ENCODE measurements around the gene TRIP11. TPM values are rescaled to one million over a fixed set of nuclear protein-coding genes. Genes with fewer than 3 reads are reported as not detected.

TRIP11 gene
- total and polyA plus RNA-seq, 4 donors, result 14.2 to 58.0 (median 29.6) TPM

DNA sequence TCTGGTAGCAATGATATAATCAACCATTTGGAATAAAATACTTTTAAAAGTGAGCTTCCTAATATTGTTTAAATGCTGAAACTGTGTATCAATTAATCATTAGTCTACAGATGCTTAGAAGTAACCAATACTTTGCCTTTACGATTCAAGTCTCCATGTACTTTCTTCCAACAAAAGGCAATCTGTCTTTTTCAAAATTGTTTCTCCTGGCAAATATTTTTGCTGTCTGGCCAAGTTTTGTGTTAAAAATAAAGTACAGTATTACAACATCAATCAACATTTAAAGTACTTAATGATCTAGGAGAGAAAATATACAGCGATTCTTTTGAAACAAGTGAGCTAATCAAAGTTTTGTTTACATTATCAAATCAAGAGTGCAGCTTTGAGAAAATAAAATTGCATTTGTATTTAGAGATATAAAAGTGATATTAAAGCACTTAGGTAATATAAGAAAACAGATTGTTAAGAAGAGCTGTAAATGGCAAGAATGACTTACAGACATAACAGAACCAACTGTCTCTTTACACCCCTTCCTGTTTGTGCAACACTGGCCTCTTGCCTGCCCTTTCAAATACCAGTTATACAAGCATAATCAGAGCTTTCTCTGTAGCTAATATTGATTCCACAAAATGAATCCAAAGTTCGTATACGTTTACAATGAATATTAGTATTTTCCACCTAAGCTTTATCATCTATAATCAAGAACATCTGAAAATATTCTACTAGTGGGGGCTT is 54.2 kb downstream of the TRIP11 start:
- Histone ChIP-seq H3K27me3 (ENCODE audit: control insufficient read depth, insufficient read depth, low read length) (no peaks in the 10 kb centered on the region), H3K27ac (ENCODE audit: low read depth, low read length) (no peak overlapping the region), H3K4me3 (ENCODE audit: low read depth, low read length) (no peak overlapping the region), H3K4me1 (ENCODE audit: control insufficient read depth, insufficient read depth, low read length) (no peaks in the 10 kb centered on the region), H3K36me3 (ENCODE audit: control insufficient read depth, insufficient read depth, low read length) (no peaks in the 10 kb centered on the region), H3K9me3 (ENCODE audit: control insufficient read depth, insufficient read depth, low read length) (no peaks in the 10 kb centered on the region)
- WGBS (ENCODE audit: insufficient coverage), result no CpG with 5 or more reads among the region's 4 CpGs
- no peak for DNase-seq (ENCODE audit: low read depth in 4 of 6, low spot score in 6 of 6)

DNA sequence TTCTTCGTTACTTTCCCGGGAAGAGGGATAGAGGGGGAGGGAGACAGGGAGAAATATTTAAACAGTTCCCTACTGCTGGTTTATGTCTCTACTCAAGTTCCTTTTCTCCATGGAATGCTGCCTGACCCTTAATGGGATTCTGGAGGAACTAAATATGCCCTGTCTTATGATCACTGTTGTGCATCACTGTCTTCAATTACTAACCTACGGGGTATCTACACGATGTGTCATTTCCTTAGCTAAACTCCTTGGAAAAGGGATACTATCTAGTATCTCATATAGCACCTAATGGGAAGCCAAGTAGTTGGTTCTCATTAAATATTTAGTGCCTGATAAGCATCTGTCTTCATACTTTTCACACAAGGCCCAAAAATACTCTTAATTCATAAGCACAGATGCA is 54.9 kb downstream of the TRIP11 start:
- H3K9me3 ChIP-seq (ENCODE audit: control insufficient read depth, insufficient read depth, low read length), result no peaks in the 10 kb centered on the region
- DNase-seq (ENCODE audit: low read depth in 4 of 6, low spot score in 6 of 6), result no peak
- no peaks in the 10 kb centered on the region for H3K36me3 ChIP-seq (ENCODE audit: control insufficient read depth, insufficient read depth, low read length)
- no CpG with 5 or more reads among the region's 4 CpGs for WGBS (ENCODE audit: insufficient coverage)
- no peak overlapping the region for H3K4me3 ChIP-seq (ENCODE audit: low read depth, low read length)
- no peak overlapping the region for H3K27ac ChIP-seq (ENCODE audit: low read depth, low read length)
- no peaks in the 10 kb centered on the region for H3K27me3 ChIP-seq (ENCODE audit: control insufficient read depth, insufficient read depth, low read length)
- no peaks in the 10 kb centered on the region for H3K4me1 ChIP-seq (ENCODE audit: control insufficient read depth, insufficient read depth, low read length)

DNA sequence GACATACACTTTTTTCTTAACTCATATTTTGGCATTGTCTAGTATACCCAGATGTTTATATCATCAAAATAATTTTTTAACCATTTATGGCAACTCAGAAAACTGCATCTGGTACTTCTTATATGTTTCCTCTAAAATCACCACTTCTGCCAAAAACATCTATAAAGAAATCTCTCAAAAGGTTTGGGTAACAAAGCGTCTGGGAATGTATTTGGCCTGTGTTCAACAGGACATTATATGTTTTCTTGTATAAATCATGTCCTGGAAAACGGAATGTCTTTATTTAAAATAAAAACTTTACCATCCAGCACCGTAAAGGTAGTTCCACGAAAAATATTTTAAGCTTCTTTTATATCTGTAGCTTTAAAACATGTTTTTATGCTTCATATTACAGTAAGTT is 56.3 kb downstream of the TRIP11 start:
- no peak overlapping the region for H3K4me3 ChIP-seq (ENCODE audit: low read depth, low read length)
- no peaks in the 10 kb centered on the region for H3K4me1 ChIP-seq (ENCODE audit: control insufficient read depth, insufficient read depth, low read length)
- no peaks in the 10 kb centered on the region for H3K27me3 ChIP-seq (ENCODE audit: control insufficient read depth, insufficient read depth, low read length)
- no peak for DNase-seq (ENCODE audit: low read depth in 4 of 6, low spot score in 6 of 6)
- no CpG with 5 or more reads among the region's 4 CpGs for WGBS (ENCODE audit: insufficient coverage)
- no peak overlapping the region for H3K27ac ChIP-seq (ENCODE audit: low read depth, low read length)
- H3K9me3 ChIP-seq (ENCODE audit: control insufficient read depth, insufficient read depth, low read length), result no peaks in the 10 kb centered on the region
- peaks cover 4% of the 10 kb centered on the region for H3K36me3 ChIP-seq (ENCODE audit: control insufficient read depth, insufficient read depth, low read length)

GRCh38 chr14:91980157-91980556 is 59.7 kb downstream of the TRIP11 start:
- H3K9me3 ChIP-seq (ENCODE audit: control insufficient read depth, insufficient read depth, low read length), result no peaks in the 10 kb centered on the region
- H3K27me3 ChIP-seq (ENCODE audit: control insufficient read depth, insufficient read depth, low read length), result no peaks in the 10 kb centered on the region
- no peak overlapping the region for H3K4me3 ChIP-seq (ENCODE audit: low read depth, low read length)
- no peaks in the 10 kb centered on the region for H3K4me1 ChIP-seq (ENCODE audit: control insufficient read depth, insufficient read depth, low read length)
- DNase-seq (ENCODE audit: low read depth in 4 of 6, low spot score in 6 of 6), result no peak
- H3K27ac ChIP-seq (ENCODE audit: low read depth, low read length), result no peak overlapping the region
- H3K36me3 ChIP-seq (ENCODE audit: control insufficient read depth, insufficient read depth, low read length), result peaks cover 12% of the 10 kb centered on the region

DNA sequence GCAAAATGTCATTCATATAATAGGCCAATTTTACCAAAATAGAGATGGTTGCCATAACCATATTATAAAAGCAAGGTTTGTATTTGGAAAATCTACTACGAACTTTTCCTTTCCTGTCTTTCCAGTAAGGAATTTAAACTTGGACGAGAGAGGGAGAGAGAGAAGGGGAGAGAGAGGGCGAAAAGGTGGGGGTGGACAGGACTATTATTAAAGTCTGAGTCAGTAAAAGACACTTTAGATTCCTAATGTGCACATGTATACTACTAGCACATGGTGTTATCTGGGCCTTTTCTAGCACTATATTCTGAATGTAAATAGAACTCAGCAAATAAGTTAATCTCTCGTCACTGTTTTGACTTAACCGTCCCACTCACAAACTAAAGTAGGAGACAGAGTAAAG is 62.0 kb downstream of the TRIP11 start:
- H3K27ac ChIP-seq (ENCODE audit: low read depth, low read length), result no peak overlapping the region
- DNase-seq (ENCODE audit: low read depth in 4 of 6, low spot score in 6 of 6), result no peak

DNA sequence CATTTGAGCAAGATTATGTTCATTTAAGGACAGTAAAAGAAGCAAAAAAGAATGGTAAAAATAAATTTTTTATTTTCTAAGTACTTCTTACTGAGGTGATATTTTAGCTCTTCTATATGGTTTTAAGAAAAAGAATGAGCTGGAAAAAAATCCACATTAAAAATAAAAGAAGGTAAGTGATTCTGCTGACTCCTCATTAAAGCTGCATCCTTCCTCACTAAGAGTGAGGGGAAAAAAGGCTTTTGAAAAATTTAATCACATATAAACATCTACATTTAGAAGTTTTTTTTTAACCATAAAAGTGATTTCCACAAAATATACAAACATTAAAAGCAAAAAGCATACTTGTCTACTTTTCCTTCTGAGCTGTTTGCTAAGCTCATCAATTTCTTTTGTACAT is 64.1 kb downstream of the TRIP11 start:
- no peak overlapping the region for H3K4me3 ChIP-seq (ENCODE audit: low read depth, low read length)
- no peaks in the 10 kb centered on the region for H3K4me1 ChIP-seq (ENCODE audit: control insufficient read depth, insufficient read depth, low read length)
- no peaks in the 10 kb centered on the region for H3K9me3 ChIP-seq (ENCODE audit: control insufficient read depth, insufficient read depth, low read length)
- H3K36me3 ChIP-seq (ENCODE audit: control insufficient read depth, insufficient read depth, low read length), result peaks cover 22% of the 10 kb centered on the region
- H3K27ac ChIP-seq (ENCODE audit: low read depth, low read length), result no peak overlapping the region
- no peaks in the 10 kb centered on the region for H3K27me3 ChIP-seq (ENCODE audit: control insufficient read depth, insufficient read depth, low read length)
- no peak for DNase-seq (ENCODE audit: low read depth in 4 of 6, low spot score in 6 of 6)

More for the DNA sequence above, 62.0 kb downstream of the TRIP11 start:
- WGBS (ENCODE audit: insufficient coverage), result no CpG with 5 or more reads among the region's 5 CpGs
- Histone ChIP-seq H3K9me3 (ENCODE audit: control insufficient read depth, insufficient read depth, low read length) (no peaks in the 10 kb centered on the region), H3K4me3 (ENCODE audit: low read depth, low read length) (no peak overlapping the region), H3K4me1 (ENCODE audit: control insufficient read depth, insufficient read depth, low read length) (no peaks in the 10 kb centered on the region), H3K36me3 (ENCODE audit: control insufficient read depth, insufficient read depth, low read length) (peaks cover 19% of the 10 kb centered on the region), H3K27me3 (ENCODE audit: control insufficient read depth, insufficient read depth, low read length) (no peaks in the 10 kb centered on the region)

- peaks cover 14% of the 10 kb centered on the region for H3K36me3 ChIP-seq (ENCODE audit: control insufficient read depth, insufficient read depth, low read length)
- H3K4me1 ChIP-seq (ENCODE audit: control insufficient read depth, insufficient read depth, low read length), result no peaks in the 10 kb centered on the region
- no peaks in the 10 kb centered on the region for H3K27me3 ChIP-seq (ENCODE audit: control insufficient read depth, insufficient read depth, low read length)
- H3K9me3 ChIP-seq (ENCODE audit: control insufficient read depth, insufficient read depth, low read length), result no peaks in the 10 kb centered on the region
- no peak for DNase-seq (ENCODE audit: low read depth in 4 of 6, low spot score in 6 of 6)
- no peak overlapping the region for H3K27ac ChIP-seq (ENCODE audit: low read depth, low read length)
- H3K4me3 ChIP-seq (ENCODE audit: low read depth, low read length), result no peak overlapping the region
- 100% methylated on average over 2 of the region's 2 CpGs for WGBS (ENCODE audit: insufficient coverage)
Measured at GRCh38 chr14:91971188-91971778, 68.6 kb downstream of the TRIP11 start.

DNA sequence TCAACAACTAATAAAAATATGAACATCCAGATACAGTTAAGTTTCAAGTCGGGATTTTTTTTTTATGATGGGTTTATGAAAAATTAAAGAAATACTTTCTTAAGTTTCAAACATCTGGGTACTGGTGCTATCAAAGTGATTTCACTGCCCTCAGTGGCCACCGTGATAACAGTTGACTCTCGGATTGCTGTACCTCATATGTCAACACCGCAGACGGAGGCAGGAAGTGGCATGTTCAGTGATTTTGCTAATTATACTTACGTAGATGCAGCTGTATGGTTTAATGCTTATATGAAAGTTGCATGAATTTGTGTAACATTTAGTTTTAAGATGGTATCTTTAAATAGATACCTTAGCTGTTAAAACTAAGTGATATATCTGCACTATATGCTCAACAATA is 71.6 kb downstream of the TRIP11 start:
- DNase-seq (ENCODE audit: low read depth in 4 of 6, low spot score in 6 of 6), result no peak
- Histone ChIP-seq H3K27ac (ENCODE audit: low read depth, low read length) (no peak overlapping the region), H3K9me3 (ENCODE audit: control insufficient read depth, insufficient read depth, low read length) (no peaks in the 10 kb centered on the region), H3K36me3 (ENCODE audit: control insufficient read depth, insufficient read depth, low read length) (peaks cover 7% of the 10 kb centered on the region), H3K4me1 (ENCODE audit: control insufficient read depth, insufficient read depth, low read length) (no peaks in the 10 kb centered on the region), H3K4me3 (ENCODE audit: low read depth, low read length) (no peak overlapping the region), H3K27me3 (ENCODE audit: control insufficient read depth, insufficient read depth, low read length) (no peaks in the 10 kb centered on the region)
- no CpG with 5 or more reads among the region's 6 CpGs for WGBS (ENCODE audit: insufficient coverage)

- DNase-seq (ENCODE audit: low read depth in 4 of 6, low spot score in 6 of 6), result no peak
- 78% methylated on average over 4 of the region's 4 CpGs for WGBS (ENCODE audit: insufficient coverage)
- no peaks in the 10 kb centered on the region for H3K36me3 ChIP-seq (ENCODE audit: control insufficient read depth, insufficient read depth, low read length)
- no peaks in the 10 kb centered on the region for H3K9me3 ChIP-seq (ENCODE audit: control insufficient read depth, insufficient read depth, low read length)
- H3K27me3 ChIP-seq (ENCODE audit: control insufficient read depth, insufficient read depth, low read length), result no peaks in the 10 kb centered on the region
- H3K27ac ChIP-seq (ENCODE audit: low read depth, low read length), result no peak overlapping the region
- H3K4me1 ChIP-seq (ENCODE audit: control insufficient read depth, insufficient read depth, low read length), result no peaks in the 10 kb centered on the region
- H3K4me3 ChIP-seq (ENCODE audit: low read depth, low read length), result no peak overlapping the region
Measured at GRCh38 chr14:91964724-91965123, 75.1 kb downstream of the TRIP11 start.

GRCh38 chr14:91964011-91964410 is 75.8 kb downstream of the TRIP11 start:
- Histone ChIP-seq H3K4me1 (ENCODE audit: control insufficient read depth, insufficient read depth, low read length) (no peaks in the 10 kb centered on the region), H3K27me3 (ENCODE audit: control insufficient read depth, insufficient read depth, low read length) (no peaks in the 10 kb centered on the region), H3K9me3 (ENCODE audit: control insufficient read depth, insufficient read depth, low read length) (no peaks in the 10 kb centered on the region), H3K36me3 (ENCODE audit: control insufficient read depth, insufficient read depth, low read length) (no peaks in the 10 kb centered on the region), H3K4me3 (ENCODE audit: low read depth, low read length) (no peak overlapping the region), H3K27ac (ENCODE audit: low read depth, low read length) (no peak overlapping the region)
- WGBS (ENCODE audit: insufficient coverage), result no CpG with 5 or more reads among the region's 1 CpG
- no peak for DNase-seq (ENCODE audit: low read depth in 4 of 6, low spot score in 6 of 6)

Measured in spinal cord (tissue), 10 donors.